Keratinocyte (primary cell): ENCODE measurements around the gene VPS35L. TPM values are rescaled to one million over a fixed set of nuclear protein-coding genes. Genes with fewer than 3 reads are reported as not detected.

Source experiments
- DNase-seq: peaks from one replicate; pipeline ENCODE4 v3.0.0-alpha.2; 2011; ENCODE audit warnings: low read depth, missing footprints, low spot score
- FAIRE-seq: peaks from 2 replicates; lab custom pipeline; 2011; peaks lifted over from hg19 to GRCh38; lab: Jason Lieb, UNC
- H2AFZ ChIP-seq: 2 replicates; pipeline ENCODE4 v1.6.0; 2012; ENCODE audit warnings: low read length, control low read depth, inconsistent platforms; ENCODE audit not compliant: control insufficient read depth
- H3K27ac ChIP-seq: 2 replicates; pipeline ENCODE4 v1.5.1; 2011; ENCODE audit warnings: low read length; ENCODE audit not compliant: control insufficient read depth, insufficient read depth
- H3K27me3 ChIP-seq: 3 replicates; pipeline ENCODE4 v1.6.0; 2011; ENCODE audit warnings: low read length; ENCODE audit not compliant: control insufficient read depth, insufficient read depth; ENCODE audit errors: extremely low read depth
- H3K36me3 ChIP-seq, 2 experiments: 2 replicates in 1 of 2; 3 replicates in 1 of 2; pipeline ENCODE4 v1.5.1; 2011; ENCODE audit warnings: low read length in 2 of 2, mild to moderate bottlenecking in 1 of 2; ENCODE audit not compliant: control insufficient read depth in 2 of 2, insufficient read depth in 2 of 2; ENCODE audit errors: extremely low read depth in 1 of 2
- H3K4me1 ChIP-seq: 3 replicates; pipeline ENCODE4 v1.5.1; 2011; ENCODE audit warnings: low read length; ENCODE audit not compliant: control insufficient read depth, insufficient read depth; ENCODE audit errors: extremely low read depth
- H3K4me2 ChIP-seq: 3 replicates; pipeline ENCODE4 v1.6.0; 2011; ENCODE audit warnings: low read depth, low read length; ENCODE audit not compliant: control insufficient read depth, insufficient read depth; ENCODE audit errors: extremely low read depth
- H3K4me3 ChIP-seq, 3 experiments: fragments of 200-600 bp in 1 of 3; sonication (generic) in 1 of 3; 2 replicates in 2 of 3; 3 replicates in 1 of 3; pipeline ENCODE4 v1.5.1; 2011 to 2016; ENCODE audit warnings: low read length in 3 of 3, mild to moderate bottlenecking in 3 of 3, control low read depth in 2 of 3, inconsistent platforms in 1 of 3, low read depth in 1 of 3, mixed read lengths in 1 of 3, mixed run types in 1 of 3, moderate library complexity in 1 of 3; ENCODE audit not compliant: control insufficient read depth in 2 of 3, insufficient read depth in 2 of 3; ENCODE audit errors: extremely low read depth in 1 of 3
- H3K79me2 ChIP-seq: 2 replicates; pipeline ENCODE4 v1.6.0; 2012; ENCODE audit warnings: low read length; ENCODE audit not compliant: control insufficient read depth, insufficient read depth
- H3K9ac ChIP-seq: 3 replicates; pipeline ENCODE4 v1.6.0; 2011; ENCODE audit warnings: low read length; ENCODE audit not compliant: control insufficient read depth, insufficient read depth; ENCODE audit errors: extremely low read depth
- H3K9me1 ChIP-seq: 3 replicates; pipeline ENCODE4 v1.6.0; 2011; ENCODE audit warnings: low read length; ENCODE audit not compliant: control insufficient read depth, insufficient read depth; ENCODE audit errors: extremely low read depth
- H3K9me3 ChIP-seq: 2 replicates; pipeline ENCODE4 v1.5.1; 2012; ENCODE audit warnings: low read depth, low read length; ENCODE audit not compliant: control insufficient read depth
- H4K20me1 ChIP-seq: 3 replicates; pipeline ENCODE4 v1.6.0; 2011; ENCODE audit warnings: low read length; ENCODE audit not compliant: control insufficient read depth, insufficient read depth; ENCODE audit errors: extremely low read depth
- CTCF ChIP-seq, 3 experiments: IDR thresholded peaks in 1 of 3; conservative IDR thresholded peaks in 1 of 3; optimal IDR thresholded peaks in 1 of 3; 2 replicates in 2 of 3; 3 replicates in 1 of 3; pipeline versions ENCODE3 to v1.5.1; 2011; ENCODE audit warnings: low read length in 3 of 3, mild to moderate bottlenecking in 3 of 3, moderate library complexity in 2 of 3, control low read depth in 1 of 3, inconsistent platforms in 1 of 3; ENCODE audit not compliant: insufficient read depth in 2 of 3; ENCODE audit errors: extremely low read depth in 1 of 3
- EZH2 ChIP-seq: IDR thresholded peaks from one replicate; pipeline ENCODE4 v1.6.1; 2012; ENCODE audit warnings: inconsistent platforms, mild to moderate bottlenecking, low read length, moderate library complexity
- dilution Hi-C: fragments of 300-500 bp; cut with MboI; formaldehyde crosslinking; loops from one replicate; pipeline ENCODE4 v1.7.0; 2020; ENCODE audit warnings: low sequenced_read_pairs; ENCODE audit not compliant: extremely low pct_ligation_motif_present
- polyA plus RNA-seq, 5 experiments: library from polyadenylated mRNA; depleted of rRNA in 3 of 5; stranded (reverse) in 3 of 5; stranded (forward) in 1 of 5; unstranded in 1 of 5; fragments of >200 nt; gene quantifications; 1 replicate in 1 of 5; 2 replicates in 3 of 5; 3 replicates in 1 of 5; pipeline versions ENCODE4 v1.2.1 to v1.2.3, GENCODE V29; 2011 to 2012; ENCODE audit warnings: missing spikeins in 2 of 5, low read depth in 1 of 5, low replicate concordance in 1 of 5

The VPS35L gene
- polyA plus RNA-seq, 1 donor (not counting 4 experiments of a cell fraction or from before 2014, with no cell fraction given): 22.1 TPM

GRCh38 chr16:19728636-19728965 is 173.1 kb downstream of the VPS35L start:
- Histone ChIP-seq H3K9me1 (no peaks in the 10 kb centered on the region), H3K9ac (no peak overlapping the region), H2AFZ (no peak overlapping the region), H3K4me1 (no peaks in the 10 kb centered on the region), H3K36me3 (no peaks in the 10 kb centered on the region), H3K9me3 (no peaks in the 10 kb centered on the region), H4K20me1 (no peaks in the 10 kb centered on the region), H3K27ac (no peak overlapping the region), H3K27me3 (no peaks in the 10 kb centered on the region), H3K79me2 (no peaks in the 10 kb centered on the region), H3K4me3 (no peak overlapping the region), H3K4me2 (no peak overlapping the region)
- DNase-seq: no peak
- dilution Hi-C loops: no loop called here
- no peak for FAIRE-seq
- TF ChIP-seq EZH2: no peak
- no peak for TF ChIP-seq CTCF (optimal IDR thresholded peaks at IDR 0.05 in 1 of 3, IDR thresholded peaks at IDR 0.05 in 1 of 3, conservative IDR thresholded peaks at IDR 0.05 in 1 of 3; ENCODE audit: extremely low read depth in 1 of 3, insufficient read depth in 2 of 3, low read length in 3 of 3)

- Histone ChIP-seq H3K4me2 (no peak overlapping the region), H3K4me3 (no peak overlapping the region), H3K27me3 (no peaks in the 10 kb centered on the region), H2AFZ (no peak overlapping the region), H3K9ac (no peak overlapping the region), H3K9me3 (no peaks in the 10 kb centered on the region), H3K4me1 (no peaks in the 10 kb centered on the region), H3K9me1 (no peaks in the 10 kb centered on the region), H3K27ac (no peak overlapping the region), H3K36me3 (peaks cover 2 to 4% of the 10 kb centered on the region in 2 experiments), H4K20me1 (no peaks in the 10 kb centered on the region), H3K79me2 (no peaks in the 10 kb centered on the region)
- no peak for DNase-seq
- TF ChIP-seq CTCF (optimal IDR thresholded peaks at IDR 0.05 in 1 of 3, IDR thresholded peaks at IDR 0.05 in 1 of 3, conservative IDR thresholded peaks at IDR 0.05 in 1 of 3; ENCODE audit: extremely low read depth in 1 of 3, insufficient read depth in 2 of 3, low read length in 3 of 3): no peak
- FAIRE-seq: no peak
- dilution Hi-C loops: no loop called here
These were observed 178.0 kb downstream of the VPS35L start for GRCh38 chr16:19733551-19733950.
